ENCODE results near the gene BRD4.

DNA sequence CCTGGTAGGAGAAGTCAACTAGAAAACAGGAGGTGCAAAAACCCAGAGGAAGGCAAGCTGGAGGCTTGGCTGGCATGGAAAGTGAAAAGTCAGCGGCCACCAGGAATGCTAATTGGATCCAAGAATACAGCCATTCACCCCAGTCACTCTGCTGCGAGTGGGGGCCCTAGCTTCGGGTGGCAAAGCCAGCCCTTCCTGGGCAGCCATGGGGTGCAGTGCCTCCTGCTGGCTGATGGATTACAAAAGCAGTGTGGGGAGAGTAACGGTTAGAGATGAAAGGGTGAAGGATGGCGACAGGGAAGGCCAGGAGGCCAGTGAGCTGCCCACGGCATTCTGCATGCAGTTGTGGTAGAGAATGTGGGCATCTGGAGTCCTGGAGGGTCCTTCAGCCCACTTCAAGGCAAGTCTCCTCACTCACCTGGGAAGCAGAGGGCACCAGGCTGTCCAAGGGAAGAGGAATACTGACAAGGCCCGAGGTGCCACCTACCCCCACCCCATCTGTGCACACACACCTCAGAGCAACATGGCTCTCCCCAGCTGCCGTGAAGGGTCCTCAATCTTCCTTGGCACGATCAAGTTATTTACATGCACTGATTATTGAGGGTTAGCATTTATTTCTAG is 79.8 kb downstream of the BRD4 start:
- TF ChIP-seq POLR2A (IDR thresholded peaks at IDR 0.05) (no peak), CTCF (IDR thresholded peaks at IDR 0.05) (peak in 8 of 12 donors; percentile 23 to 45 (median 30))
